Kasumi-1 (cell line): ENCODE data around the gene ADCYAP1R1.
"Not testable (repeated sequence)": the region's sequence is repeated elsewhere in the genome, so short reads cannot be mapped to it uniquely, and the experiment has no call there.

ENCODE experiments used
- DNase-seq, 2 experiments: peaks; one replicate each; lab custom pipeline; 2025; lab: John Stamatoyannopoulos, UW

Gene ADCYAP1R1

GRCh38 chr7:31134246-31135188, 82.4 kb downstream of the ADCYAP1R1 start:
- DNase-seq = peak; percentile 79 to 94

GRCh38 chr7:31137234-31137633, 85.1 kb downstream of the ADCYAP1R1 start:
- no peak for DNase-seq

GRCh38 chr7:31145339-31145738, 93.2 kb downstream of the ADCYAP1R1 start:
- DNase-seq = no peak

GRCh38 chr7:31146030-31146429, 93.9 kb downstream of the ADCYAP1R1 start:
- DNase-seq = no peak

GRCh38 chr7:31146538-31146937, 94.4 kb downstream of the ADCYAP1R1 start:
- DNase-seq = no peak

GRCh38 chr7:31151849-31152248, 99.7 kb downstream of the ADCYAP1R1 start:
- DNase-seq = no peak

GRCh38 chr7:31153318-31153717, 101.2 kb downstream of the ADCYAP1R1 start:
- DNase-seq = not testable (repeated sequence)

GRCh38 chr7:31160941-31161340, 108.8 kb downstream of the ADCYAP1R1 start:
- no peak for DNase-seq
